Transverse colon (tissue), 4 donors: ENCODE results near the gene MTMR3. TPM values are rescaled to one million over a fixed set of nuclear protein-coding genes. Genes with fewer than 3 reads are reported as not detected.

ENCODE experiments used
- DNase-seq: peaks from one replicate; pipeline ENCODE4 v3.0.0-alpha.2; 2019
- H3K27ac ChIP-seq, 4 donors: fragments of 200-600 bp; sonication (generic); 2 replicates each; pipeline ENCODE4 v1.5.1; 2016 to 2018; ENCODE audit warnings: inconsistent platforms in 4 of 4
- H3K27me3 ChIP-seq: fragments of 200-600 bp; sonication (generic); 2 replicates; pipeline ENCODE4 v1.5.1; 2017; ENCODE audit warnings: inconsistent platforms
- H3K36me3 ChIP-seq, 4 donors: fragments of 200-600 bp; sonication (generic); 2 replicates each; pipeline ENCODE4 v1.5.1; 2017 to 2019; ENCODE audit warnings: inconsistent platforms in 4 of 4
- H3K4me1 ChIP-seq, 4 donors: fragments of 200-600 bp; sonication (generic); 2 replicates each; pipeline ENCODE4 v1.5.1; 2017 to 2020; ENCODE audit warnings: inconsistent platforms in 4 of 4
- H3K4me3 ChIP-seq, 4 donors: fragments of 200-600 bp; sonication (generic); 1 replicate in 1 of 4; 2 replicates in 3 of 4; pipeline versions ENCODE4 v1.5.1 to v1.6.1; 2017 to 2019; ENCODE audit warnings: inconsistent platforms in 4 of 4
- H3K9me3 ChIP-seq, 2 donors: fragments of 200-600 bp; sonication (generic); 2 replicates each; pipeline ENCODE4 v1.5.1; 2017 to 2019; ENCODE audit warnings: inconsistent platforms in 2 of 2
- EP300 ChIP-seq: sonication (generic); formaldehyde crosslinking; IDR thresholded peaks from one replicate; pipeline ENCODE4 v1.6.1; 2017; ENCODE audit warnings: antibody characterized with exemption, low read depth
- POLR2A ChIP-seq: fragments of 450-650 bp; IDR thresholded peaks from one replicate; pipeline ENCODE4 v1.6.1; 2016; ENCODE audit warnings: antibody characterized with exemption, mild to moderate bottlenecking, moderate library complexity
- POLR2AphosphoS5 ChIP-seq, 3 donors: sonication (generic); formaldehyde crosslinking; IDR thresholded peaks; one replicate each; pipeline ENCODE4 v1.6.1; 2016; ENCODE audit warnings: antibody characterized with exemption in 3 of 3
- WGBS, 2 donors: methylation state at CpG; one replicate each; pipeline ENCODE4 v1.1.5; 2018; ENCODE audit warnings: low coverage in 1 of 2; 5-methylcytosine and 5-hydroxymethylcytosine counted together
- in situ Hi-C, 4 donors: fragments of 200-750 bp; cut with MboI; loops; one replicate each; pipeline versions ENCODE4 v1.15.0 to v1.15.1; 2017; ENCODE audit warnings: low sequenced_read_pairs in 3 of 4, low pct_ligation_motif_present in 1 of 4, low pct_unique_long_range_greater_than_20kb in 1 of 4
- intact Hi-C: fragments of 100-400 bp; cut with DNase I; formaldehyde crosslinking; loops from one replicate; pipeline ENCODE4 v1.15.1; 2023; ENCODE audit warnings: low total_unique reads
- total RNA-seq, 4 donors: library from RNA; depleted of rRNA; stranded (reverse); fragments of >200 nt; gene quantifications; one replicate each; pipeline ENCODE4 v1.1.0, GENCODE V29; 2016
- TF ChIP-seq, protein P1 (sequence below), 5 experiments: fragments of 200-600 bp in 3 of 5; fragments of 450-650 bp in 2 of 5; sonication (generic) in 3 of 5; IDR thresholded peaks; 1 replicate in 2 of 5; 2 replicates in 3 of 5; pipeline ENCODE4 v1.5.1; 2016 to 2017; ENCODE audit warnings: antibody characterized with exemption in 5 of 5, inconsistent platforms in 3 of 5, mild to moderate bottlenecking in 2 of 5, moderate library complexity in 1 of 5

Gene MTMR3
- total RNA-seq, 4 donors from 2014 or later: 52.5 to 92.7 (median 70.2) TPM

DNA sequence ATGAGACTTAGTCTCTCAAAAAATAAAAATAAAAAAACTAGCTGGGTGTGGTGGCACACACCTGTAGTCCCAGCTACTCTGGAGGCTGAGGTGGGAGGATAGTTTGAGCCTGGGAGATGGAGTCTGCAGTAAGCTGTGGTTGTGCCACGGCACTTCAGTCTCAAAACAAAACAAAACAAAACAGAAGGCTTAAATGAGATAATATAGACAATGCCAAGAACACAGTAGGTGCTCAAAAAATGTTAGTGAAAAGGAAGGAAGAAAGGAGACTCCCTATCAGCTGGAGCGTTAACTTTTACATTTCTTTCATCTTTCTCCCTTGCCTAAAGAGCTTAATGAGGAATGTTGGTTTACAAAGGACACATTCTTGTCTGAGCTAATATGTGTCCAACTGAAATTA, 40.8 kb upstream of the MTMR3 start:
- Histone ChIP-seq H3K36me3 (no peaks in the 10 kb centered on the region), H3K27ac (peak overlapping the region; percentile 19 to 45 (median 38)), H3K27me3 (no peaks in the 10 kb centered on the region), H3K9me3 (no peaks in the 10 kb centered on the region), H3K4me1 (peaks cover 4 to 12% (median 7%) of the 10 kb centered on the region in 4 donors), H3K4me3 (no peak overlapping the region)
- intact Hi-C loops (no loop called here), in situ Hi-C loops (loop anchor here in 2 of 4 donors (25.0 kb wide), 1 partner anchor 170 kb away; no protein-coding TSS in a partner anchor)
- TF ChIP-seq POLR2A (no peak), POLR2AphosphoS5 (IDR thresholded peaks at IDR 0.05) (no peak), EP300 (no peak)
- TF ChIP-seq, protein P1, sequence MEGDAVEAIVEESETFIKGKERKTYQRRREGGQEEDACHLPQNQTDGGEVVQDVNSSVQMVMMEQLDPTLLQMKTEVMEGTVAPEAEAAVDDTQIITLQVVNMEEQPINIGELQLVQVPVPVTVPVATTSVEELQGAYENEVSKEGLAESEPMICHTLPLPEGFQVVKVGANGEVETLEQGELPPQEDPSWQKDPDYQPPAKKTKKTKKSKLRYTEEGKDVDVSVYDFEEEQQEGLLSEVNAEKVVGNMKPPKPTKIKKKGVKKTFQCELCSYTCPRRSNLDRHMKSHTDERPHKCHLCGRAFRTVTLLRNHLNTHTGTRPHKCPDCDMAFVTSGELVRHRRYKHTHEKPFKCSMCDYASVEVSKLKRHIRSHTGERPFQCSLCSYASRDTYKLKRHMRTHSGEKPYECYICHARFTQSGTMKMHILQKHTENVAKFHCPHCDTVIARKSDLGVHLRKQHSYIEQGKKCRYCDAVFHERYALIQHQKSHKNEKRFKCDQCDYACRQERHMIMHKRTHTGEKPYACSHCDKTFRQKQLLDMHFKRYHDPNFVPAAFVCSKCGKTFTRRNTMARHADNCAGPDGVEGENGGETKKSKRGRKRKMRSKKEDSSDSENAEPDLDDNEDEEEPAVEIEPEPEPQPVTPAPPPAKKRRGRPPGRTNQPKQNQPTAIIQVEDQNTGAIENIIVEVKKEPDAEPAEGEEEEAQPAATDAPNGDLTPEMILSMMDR (IDR thresholded peaks at IDR 0.05): no peak
- WGBS, 2 donors: 78 to 94% methylated on average over 2 of the region's 2 CpGs
- DNase-seq: no peak

DNA sequence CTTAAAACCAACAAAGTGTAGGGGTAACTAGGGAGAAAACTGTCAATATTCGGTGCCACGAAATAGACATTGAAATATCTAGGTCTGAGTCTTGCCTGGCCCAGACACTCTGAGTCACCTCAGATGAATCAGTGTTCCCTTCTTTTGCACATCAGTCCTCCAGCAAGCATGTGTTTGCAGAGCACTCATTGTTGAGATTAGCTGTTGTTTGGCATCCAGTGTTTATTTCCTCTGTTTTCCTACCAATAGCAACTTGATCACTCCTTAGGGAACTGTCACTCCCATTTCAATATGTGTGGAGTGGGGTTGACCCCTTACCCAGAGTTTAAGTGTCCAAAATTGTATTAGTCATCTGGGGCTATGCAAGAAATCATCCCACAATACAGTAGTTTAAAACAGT, 40.2 kb upstream of the MTMR3 start:
- intact Hi-C loops: no loop called here
- peaks cover 0 to 6% (median 3%) of the 10 kb centered on the region in 4 donors for H3K4me1 ChIP-seq
- in situ Hi-C loops: loop anchor here in 2 of 4 donors (25.0 kb wide), 1 partner anchor 170 kb away; no protein-coding TSS in a partner anchor
- WGBS, 2 donors: 69% methylated on average over 2 of the region's 2 CpGs; no CpG with 5 or more reads in 1 of the 2 donors
- H3K4me3 ChIP-seq: no peak overlapping the region
- H3K9me3 ChIP-seq: no peaks in the 10 kb centered on the region
- DNase-seq: no peak
- TF ChIP-seq EP300: no peak
- TF ChIP-seq POLR2AphosphoS5 (IDR thresholded peaks at IDR 0.05): peak in 1 of 3 donors; percentile 8
- H3K27me3 ChIP-seq: no peaks in the 10 kb centered on the region
- H3K36me3 ChIP-seq: no peaks in the 10 kb centered on the region
- H3K27ac ChIP-seq: peak overlapping the region in 3 of 4 donors; percentile 19 to 45 (median 41)

- Histone ChIP-seq H3K4me1 (no peaks in the 10 kb centered on the region), H3K27ac (no peak overlapping the region), H3K4me3 (no peak overlapping the region), H3K27me3 (no peaks in the 10 kb centered on the region), H3K36me3 (no peaks in the 10 kb centered on the region), H3K9me3 (no peaks in the 10 kb centered on the region)
- intact Hi-C loops (no loop called here), in situ Hi-C loops (loop anchor here in 2 of 4 donors (25.0 kb wide), 1 partner anchor 166 kb away; no protein-coding TSS in a partner anchor)
- 93 to 100% methylated on average over 2 of the region's 2 CpGs for WGBS, 2 donors
- no peak for DNase-seq
- TF ChIP-seq POLR2A (no peak), EP300 (no peak), POLR2AphosphoS5 (IDR thresholded peaks at IDR 0.05) (no peak)
- TF ChIP-seq, protein P1 (IDR thresholded peaks at IDR 0.05): no peak
Measured at GRCh38 chr22:29846290-29846689, 36.7 kb upstream of the MTMR3 start.

- DNase-seq: no peak
- TF ChIP-seq EP300: no peak
- TF ChIP-seq POLR2A: no peak
- no peak for TF ChIP-seq POLR2AphosphoS5 (IDR thresholded peaks at IDR 0.05)
- TF ChIP-seq, protein P1 (IDR thresholded peaks at IDR 0.05): no peak
- 69 to 70% methylated on average over 3 of the region's 3 CpGs for WGBS, 2 donors
- no peak overlapping the region for H3K27ac ChIP-seq
- in situ Hi-C loops (loop anchor here in 2 of 4 donors (25.0 kb wide), 1 partner anchor 164 kb away; no protein-coding TSS in a partner anchor), intact Hi-C loops (no loop called here)
- no peaks in the 10 kb centered on the region for H3K36me3 ChIP-seq
- H3K9me3 ChIP-seq: no peaks in the 10 kb centered on the region
- no peaks in the 10 kb centered on the region for H3K27me3 ChIP-seq
- no peak overlapping the region for H3K4me3 ChIP-seq
- H3K4me1 ChIP-seq: no peaks in the 10 kb centered on the region
Measured at GRCh38 chr22:29848111-29848510, 34.9 kb upstream of the MTMR3 start.

GRCh38 chr22:29854432-29854831, 28.5 kb upstream of the MTMR3 start:
- Histone ChIP-seq H3K27ac (no peak overlapping the region), H3K4me1 (no peaks in the 10 kb centered on the region), H3K9me3 (no peaks in the 10 kb centered on the region), H3K27me3 (no peaks in the 10 kb centered on the region), H3K4me3 (no peak overlapping the region), H3K36me3 (no peaks in the 10 kb centered on the region)
- in situ Hi-C loops: no loop called here
- WGBS, 2 donors: 83% methylated on average over 3 of the region's 3 CpGs; no CpG with 5 or more reads in 1 of the 2 donors
- no peak for DNase-seq
- intact Hi-C loops: no loop called here
- TF ChIP-seq POLR2AphosphoS5 (IDR thresholded peaks at IDR 0.05) (no peak), POLR2A (no peak), EP300 (no peak)
- TF ChIP-seq, protein P1 (IDR thresholded peaks at IDR 0.05): no peak
